Glomerular endothelial cell (primary cell): ENCODE data around the gene NSFL1C. TPM values are rescaled to one million over a fixed set of nuclear protein-coding genes. Genes with fewer than 3 reads are reported as not detected.
"Not testable (repeated sequence)": the region's sequence is repeated elsewhere in the genome, so short reads cannot be mapped to it uniquely, and the experiment has no call there.

ENCODE experiments used
- DNase-seq: peaks from one replicate; pipeline ENCODE4 v3.0.0-alpha.2; 2011; ENCODE audit warnings: low read depth, low spot score; ENCODE audit errors: extremely low read depth
- total RNA-seq: library from RNA; depleted of rRNA; stranded (reverse); fragments of >200 nt; gene quantifications from 2 replicates; pipeline ENCODE4 v1.2.3, GENCODE V29; 2015

NSFL1C gene
- total RNA-seq = 53.9 and 74.2 TPM in 2 replicates

GRCh38 chr20:1466211-1467081 is at the start of gene NSFL1C:
NSFL1C (minus strand) TSS chr20:1466849; CDS start chr20:1466824, 25 bp downstream.
- peak; percentile 20 for DNase-seq

GRCh38 chr20:1513801-1514200 is 47.2 kb upstream of the NSFL1C start:
- no peak for DNase-seq

GRCh38 chr20:1509237-1509636 is 42.6 kb upstream of the NSFL1C start:
- no peak for DNase-seq

GRCh38 chr20:1508574-1508973 is 41.9 kb upstream of the NSFL1C start:
- no peak for DNase-seq

GRCh38 chr20:1507276-1507675 is 40.6 kb upstream of the NSFL1C start:
- no peak for DNase-seq

GRCh38 chr20:1505871-1506270 is 39.2 kb upstream of the NSFL1C start:
- no peak for DNase-seq

- DNase-seq = no peak
Measured at GRCh38 chr20:1505361-1505760, 38.7 kb upstream of the NSFL1C start.

- DNase-seq = peak; percentile 75
Measured at GRCh38 chr20:1503564-1504227, 37.0 kb upstream of the NSFL1C start.

- DNase-seq = no peak
Measured at GRCh38 chr20:1500496-1500895, 33.8 kb upstream of the NSFL1C start.

- no peak for DNase-seq
Measured at GRCh38 chr20:1499528-1500420, 33.1 kb upstream of the NSFL1C start.

- DNase-seq = not testable (repeated sequence)
Measured at GRCh38 chr20:1497371-1497770, 30.7 kb upstream of the NSFL1C start.

GRCh38 chr20:1496930-1497329 is 30.3 kb upstream of the NSFL1C start:
- no peak for DNase-seq

GRCh38 chr20:1494436-1494835 is 27.8 kb upstream of the NSFL1C start:
- no peak for DNase-seq

GRCh38 chr20:1493536-1493935 is 26.9 kb upstream of the NSFL1C start:
- DNase-seq = no peak

- DNase-seq = peak; percentile 20
Measured at GRCh38 chr20:1491860-1492642, 25.4 kb upstream of the NSFL1C start.

- peak; percentile 82 for DNase-seq
Measured at GRCh38 chr20:1491281-1491840, 24.7 kb upstream of the NSFL1C start, which contains the start of gene SIRPB2. SIRPB2 (minus strand) TSS chr20:1491420; CDS start chr20:1491359, 61 bp downstream.

- DNase-seq = no peak
Measured at GRCh38 chr20:1490643-1491195, 24.1 kb upstream of the NSFL1C start.

GRCh38 chr20:1489764-1490436 is 23.3 kb upstream of the NSFL1C start:
- no peak for DNase-seq

- DNase-seq = no peak
Measured at GRCh38 chr20:1489325-1489724, 22.7 kb upstream of the NSFL1C start.
